Stimulated activated CD8-positive, alpha-beta memory T cell treated with anti-CD3 and anti-CD28 coated beads, Interleukin-12 subunit alpha, Interleukin-12 subunit beta, amount 100 ng/mL, for 24 hours (primary cell): ENCODE measurements around the gene NSG1.
"Not testable (repeated sequence)": the region's sequence is repeated elsewhere in the genome, so short reads cannot be mapped to it uniquely, and the experiment has no call there.

Source experiments
- DNase-seq: peaks from one replicate; pipeline ENCODE4 v3.0.0-alpha.2; 2020; ENCODE audit errors: extremely low read depth

The NSG1 gene

DNA sequence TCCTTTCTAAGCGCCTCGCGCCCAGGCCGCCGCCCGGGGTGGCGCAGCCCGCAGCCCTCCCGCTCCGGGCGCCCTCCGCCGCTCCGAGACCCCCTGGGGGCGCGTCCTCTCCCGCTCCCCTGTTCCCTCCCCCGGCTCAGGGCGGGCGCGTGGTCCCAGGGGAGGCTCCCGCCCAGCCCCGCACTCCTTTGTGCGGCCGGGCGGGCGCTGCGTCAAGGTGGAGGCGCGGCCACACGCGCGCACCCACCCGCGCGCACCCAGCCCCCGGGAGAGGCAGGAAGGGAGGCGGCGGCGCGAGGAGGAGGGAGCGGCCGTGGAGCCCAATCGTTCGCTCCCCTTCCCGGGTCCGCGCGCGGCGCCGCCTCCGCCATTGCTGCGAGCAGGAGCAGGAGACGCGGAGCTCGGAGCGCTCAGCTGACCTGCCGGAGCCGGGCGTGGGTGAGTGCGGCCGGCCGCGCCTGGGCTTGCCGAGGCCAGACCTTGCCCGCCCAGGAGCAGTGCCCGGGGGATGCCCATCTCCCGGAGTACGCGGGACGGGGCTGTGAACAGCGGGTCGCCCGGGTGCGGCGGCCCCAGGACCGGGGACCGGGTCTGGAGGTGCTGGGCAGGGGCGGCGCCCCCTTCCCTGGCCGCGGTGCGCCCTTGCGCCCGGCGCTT, at the start of gene NSG1:
Gene NSG1, plus strand, starts transcription at position 367 of the 657 bp plus-strand sequence. CDS start 528 bp downstream, outside the sequence.
- no peak for DNase-seq

- DNase-seq, result no peak
These were observed 48.5 kb upstream of the NSG1 start for GRCh38 chr4:4338210-4339001.

DNA sequence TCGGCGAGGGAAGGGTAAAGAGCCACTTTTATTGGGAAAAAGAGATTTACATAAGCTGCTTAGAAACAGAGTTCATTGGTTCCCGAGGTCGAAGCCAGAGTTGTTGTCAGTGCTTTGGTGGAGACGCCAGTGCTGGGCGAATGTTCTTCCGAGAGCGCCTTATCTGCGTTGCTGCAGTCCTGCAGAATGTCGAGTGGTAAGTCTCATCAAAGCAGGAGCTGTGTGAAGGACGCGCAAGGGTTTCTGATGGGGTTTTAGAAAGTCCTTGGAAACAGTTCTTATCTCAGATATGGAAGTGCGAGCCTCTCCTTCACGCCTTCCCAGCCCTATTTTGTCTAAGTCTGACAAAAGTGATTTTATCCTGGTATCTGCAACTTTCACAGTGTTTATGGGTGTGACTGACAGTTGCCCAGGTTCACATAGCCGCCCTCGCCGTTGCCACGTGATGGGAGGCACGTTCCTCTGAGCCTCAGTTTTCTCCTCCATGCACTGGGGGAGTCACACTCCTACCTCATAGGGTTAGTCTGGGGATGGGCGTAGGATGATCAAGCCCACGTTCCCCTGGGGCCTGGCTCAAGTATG, 47.3 kb upstream of the NSG1 start:
- DNase-seq, result no peak

DNA sequence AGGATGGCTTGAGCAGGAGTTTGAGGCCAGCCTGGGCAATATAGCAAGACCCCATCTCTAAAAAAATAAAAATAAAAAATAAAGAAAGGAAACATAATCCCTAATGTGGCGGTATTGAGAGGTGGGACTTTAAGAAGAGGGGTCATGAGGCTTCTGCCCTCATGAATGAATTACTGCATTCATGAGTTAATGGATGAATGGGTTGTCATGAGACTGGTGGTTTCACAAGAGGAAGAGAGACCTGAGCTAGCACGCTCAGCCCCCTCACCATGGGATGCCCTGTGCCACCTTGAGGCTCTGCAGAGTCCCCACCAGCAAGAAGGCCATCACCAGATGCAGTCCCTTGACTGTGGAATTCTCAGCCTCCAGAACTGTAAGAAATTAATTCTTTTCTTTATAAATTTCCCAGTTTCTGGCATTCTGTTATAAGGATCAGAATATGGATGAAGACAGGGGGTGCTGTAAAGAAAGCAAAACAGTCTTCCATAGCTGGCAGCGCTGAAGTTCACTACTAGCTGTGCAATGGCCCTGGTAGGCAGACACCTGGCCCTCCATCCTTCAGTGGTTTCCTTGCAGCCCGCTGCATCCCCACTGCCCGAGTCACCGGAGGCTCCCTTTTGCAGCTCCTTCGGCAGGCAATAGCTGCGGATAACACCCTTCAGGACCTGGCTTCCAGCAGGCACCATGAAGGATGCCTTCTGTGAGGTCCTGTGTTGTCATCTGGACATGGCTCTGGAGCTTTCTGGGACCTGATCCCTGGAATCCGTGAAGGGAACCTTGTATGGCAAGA, 44.8 kb upstream of the NSG1 start:
- DNase-seq, result no peak

- no peak for DNase-seq
These were observed 43.9 kb upstream of the NSG1 start for GRCh38 chr4:4343038-4343437.

DNA sequence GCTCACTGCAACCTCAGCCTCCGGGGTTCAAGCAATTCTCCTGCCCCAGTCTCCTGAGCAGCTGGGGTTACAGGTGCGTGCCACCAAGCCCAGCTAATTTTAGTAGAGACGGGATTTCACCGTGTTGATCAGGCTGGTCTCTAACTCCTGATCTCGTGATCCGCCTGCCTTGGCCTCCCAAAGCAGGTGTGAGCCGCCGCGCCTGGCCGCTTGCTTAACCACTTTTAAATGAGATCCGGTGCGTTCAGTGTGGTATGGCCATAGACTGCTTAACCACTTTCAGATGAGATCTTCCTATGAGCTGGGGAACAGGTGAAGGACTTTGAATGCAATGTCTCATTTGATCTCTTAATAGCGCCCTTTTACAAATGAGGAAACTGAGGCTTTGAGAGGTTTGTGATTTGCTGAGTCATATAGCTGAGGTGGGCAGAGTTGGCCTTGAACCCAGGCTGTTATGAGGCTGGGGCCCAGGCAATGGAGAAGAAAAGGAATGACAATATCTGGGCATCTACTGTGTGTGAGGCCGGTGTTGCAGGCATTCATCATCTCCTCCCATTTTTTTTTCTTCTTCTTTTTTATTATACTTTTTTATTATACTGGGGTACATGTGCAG, 41.9 kb upstream of the NSG1 start:
- DNase-seq, result no peak

- DNase-seq, result no peak
These were observed 39.3 kb upstream of the NSG1 start for GRCh38 chr4:4347585-4347984.

DNA sequence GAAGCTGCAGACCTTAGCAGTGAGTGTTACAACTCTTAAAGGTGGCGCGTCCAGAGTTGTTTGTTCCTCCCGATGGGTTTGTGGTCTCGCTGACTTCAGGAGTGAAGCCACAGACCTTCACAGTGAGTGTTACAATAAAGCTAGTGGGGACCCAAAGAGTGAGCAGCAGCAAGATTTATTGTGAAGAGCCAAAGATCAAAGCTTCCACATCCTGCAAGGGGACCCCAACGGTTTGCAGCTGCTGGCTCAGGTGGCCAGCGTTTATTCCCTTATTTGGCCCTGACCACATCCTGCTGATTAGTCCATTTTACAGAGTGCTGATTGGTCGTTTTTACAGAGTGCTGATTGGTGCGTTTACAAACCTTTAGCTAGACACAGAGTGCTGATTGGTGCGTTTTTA, 38.3 kb upstream of the NSG1 start:
- DNase-seq, result not testable (repeated sequence)

DNA sequence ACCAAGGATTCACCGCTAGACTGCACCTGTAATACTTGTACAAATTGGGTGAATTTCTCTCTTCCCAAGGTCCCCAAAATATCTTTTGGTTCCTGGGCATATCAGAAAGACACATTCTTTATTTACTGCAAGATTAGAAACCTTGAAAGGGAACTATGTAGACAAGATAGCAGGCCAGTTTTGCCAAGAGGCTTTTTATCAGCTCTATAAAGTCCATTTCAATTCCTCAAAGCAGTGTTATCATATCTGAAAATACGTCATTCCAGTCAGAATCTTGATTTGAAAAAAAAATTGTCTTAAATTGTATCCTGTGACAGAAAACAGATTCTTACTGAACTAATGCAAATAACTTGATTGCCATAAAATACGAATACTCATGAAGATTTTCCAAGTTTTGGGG, 37.0 kb upstream of the NSG1 start:
- DNase-seq, result no peak

DNA sequence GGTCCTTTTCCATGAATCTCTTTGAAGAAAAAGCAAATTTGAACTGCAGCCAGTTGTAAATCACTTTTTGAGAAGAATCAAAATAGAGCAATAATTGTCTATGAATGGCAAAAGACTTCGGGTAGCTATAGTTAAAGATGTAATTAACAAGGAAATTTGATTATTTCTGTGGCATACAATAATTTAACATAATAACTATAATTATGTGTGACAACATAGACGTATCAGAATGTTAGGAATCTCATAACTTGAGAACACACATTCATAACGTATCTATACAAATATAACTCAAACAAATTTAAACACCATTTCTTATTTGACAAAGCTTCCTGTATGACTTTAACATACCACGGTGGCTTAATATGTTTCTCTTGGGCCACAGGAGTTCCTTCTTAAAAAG, 36.0 kb upstream of the NSG1 start:
- no peak for DNase-seq

- DNase-seq, result no peak
These were observed 31.6 kb upstream of the NSG1 start for GRCh38 chr4:4355302-4355701.

GRCh38 chr4:4356106-4357041, 30.5 kb upstream of the NSG1 start:
- DNase-seq, result no peak

DNA sequence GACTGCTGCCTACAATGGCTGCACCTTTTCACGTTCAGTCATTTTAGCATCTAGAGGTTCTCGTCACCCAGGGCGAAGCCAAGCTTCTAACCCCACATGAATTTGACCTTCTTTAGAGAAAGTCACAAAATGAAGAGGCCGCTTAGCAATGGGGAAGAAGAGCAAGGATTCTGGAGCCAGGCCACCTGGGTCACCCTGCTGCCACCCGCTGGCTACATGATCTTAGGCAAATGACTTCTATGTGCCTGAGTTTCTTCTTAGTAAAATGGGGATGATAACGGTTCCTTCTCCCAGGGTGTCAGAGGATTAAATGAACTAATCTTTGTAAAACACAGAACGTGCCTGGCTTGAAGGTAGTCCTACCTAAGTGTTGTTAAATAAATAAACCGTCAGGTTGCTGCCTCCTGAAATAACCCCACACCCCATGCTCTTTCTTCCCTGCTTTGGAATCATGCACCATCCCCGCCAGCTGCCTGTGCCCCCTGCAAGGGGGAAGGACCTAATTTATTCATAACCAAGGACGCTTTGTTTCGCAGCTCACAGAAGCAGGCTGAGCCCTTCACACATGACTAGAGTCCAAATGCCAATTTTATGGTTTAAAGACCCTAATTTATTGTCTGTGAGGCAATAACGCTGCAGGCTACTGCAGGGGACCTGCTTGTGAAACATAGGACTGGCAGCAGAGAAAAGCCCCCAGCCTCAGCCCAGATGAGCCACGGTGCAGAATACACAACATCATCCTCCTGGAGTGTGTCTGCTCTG, 28.6 kb upstream of the NSG1 start:
- no peak for DNase-seq

- DNase-seq, result no peak
These were observed 25.0 kb upstream of the NSG1 start for GRCh38 chr4:4361883-4362282.

DNA sequence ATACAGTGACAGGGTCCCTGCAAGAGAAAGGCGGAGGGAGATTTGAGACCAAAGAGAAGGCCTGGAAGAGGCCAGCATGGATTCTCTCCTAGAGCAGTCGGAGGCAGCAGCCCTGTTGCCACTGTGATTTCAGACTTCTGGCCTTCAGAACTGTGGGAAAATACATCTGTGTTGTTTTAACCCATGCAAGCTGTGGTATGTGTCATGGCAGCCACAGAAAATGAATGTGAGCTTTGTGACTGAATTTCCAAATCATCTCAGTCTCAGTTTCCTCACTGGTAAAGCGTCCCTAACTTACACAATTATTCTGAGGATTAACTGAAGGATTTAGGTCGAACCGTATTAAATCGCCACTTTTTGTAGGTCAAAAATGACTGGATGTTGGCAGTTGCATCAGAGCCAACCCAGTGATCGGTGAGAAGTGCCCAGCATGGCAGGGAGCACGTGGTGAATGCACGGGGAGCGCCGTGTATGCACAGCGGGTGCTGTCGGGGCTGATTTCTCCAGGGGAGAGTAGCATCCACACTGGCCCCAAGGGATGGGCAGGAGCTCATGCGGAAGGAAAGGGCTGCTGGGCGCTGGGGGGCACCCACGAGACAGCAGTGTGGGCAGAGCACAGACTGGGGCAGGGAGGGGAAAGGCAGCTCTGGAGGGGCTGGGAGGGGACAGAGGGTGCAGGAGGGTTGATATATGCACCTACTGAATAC, 23.8 kb upstream of the NSG1 start:
- no peak for DNase-seq

GRCh38 chr4:4364061-4364460, 22.8 kb upstream of the NSG1 start:
- DNase-seq, result no peak

DNA sequence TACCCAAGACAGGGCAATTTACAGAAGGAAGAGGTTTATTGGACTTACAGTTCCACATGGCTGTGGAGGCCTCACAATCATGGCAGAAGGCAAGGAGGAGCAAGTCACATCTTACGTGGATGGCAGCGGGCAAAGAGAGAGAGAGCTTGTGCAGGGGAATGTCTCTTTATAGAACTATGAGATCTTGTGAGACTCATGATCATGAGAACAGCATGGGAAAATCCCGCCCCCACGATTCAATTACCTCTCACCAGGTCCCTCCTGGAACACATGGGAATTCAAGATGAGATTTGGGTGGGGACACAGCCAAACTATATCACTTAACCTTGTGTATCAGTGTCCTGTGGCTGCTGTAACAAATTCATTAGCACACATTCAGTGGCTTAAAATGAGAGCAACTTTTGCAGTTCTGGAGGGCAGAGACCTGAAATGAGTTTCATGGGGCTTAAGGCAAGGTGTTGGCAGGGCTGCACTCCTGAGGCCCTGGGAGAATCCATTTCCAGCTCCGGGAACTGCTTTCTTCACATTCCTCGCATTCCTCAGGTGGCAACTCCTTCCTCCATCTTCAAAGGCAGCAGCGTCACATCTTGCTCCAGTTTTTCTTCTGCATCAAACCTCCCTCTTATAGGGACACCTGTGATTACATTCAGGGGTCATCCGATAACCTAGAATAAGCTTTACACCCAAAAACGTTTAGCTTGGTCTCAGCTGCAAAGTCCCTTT, 22.3 kb upstream of the NSG1 start:
- DNase-seq, result no peak

GRCh38 chr4:4368809-4369580, 17.9 kb upstream of the NSG1 start:
- no peak for DNase-seq
